Measurements from ENCODE around the gene LDLRAD4.

DNA sequence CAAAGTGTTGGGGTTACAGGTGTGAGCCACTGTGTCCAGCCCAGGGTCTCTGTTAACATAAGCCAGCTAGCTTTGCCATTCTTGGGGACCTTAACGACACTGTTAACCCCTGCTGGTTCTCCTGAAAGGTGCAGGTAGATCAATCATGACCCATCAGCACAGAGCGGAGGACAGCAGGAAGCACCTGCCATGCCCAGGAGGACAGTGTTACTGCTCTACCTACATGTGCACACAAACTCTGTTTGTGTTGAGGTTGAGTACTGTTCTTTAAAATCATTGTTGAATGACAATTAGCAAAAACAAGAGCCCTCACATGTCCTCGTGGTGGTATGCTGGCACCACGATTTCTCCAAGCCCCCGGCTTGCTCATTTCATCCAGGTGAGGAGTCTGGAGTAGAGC lies 386.9 kb downstream of the LDLRAD4 start:
- TF ChIP-seq, protein P1, sequence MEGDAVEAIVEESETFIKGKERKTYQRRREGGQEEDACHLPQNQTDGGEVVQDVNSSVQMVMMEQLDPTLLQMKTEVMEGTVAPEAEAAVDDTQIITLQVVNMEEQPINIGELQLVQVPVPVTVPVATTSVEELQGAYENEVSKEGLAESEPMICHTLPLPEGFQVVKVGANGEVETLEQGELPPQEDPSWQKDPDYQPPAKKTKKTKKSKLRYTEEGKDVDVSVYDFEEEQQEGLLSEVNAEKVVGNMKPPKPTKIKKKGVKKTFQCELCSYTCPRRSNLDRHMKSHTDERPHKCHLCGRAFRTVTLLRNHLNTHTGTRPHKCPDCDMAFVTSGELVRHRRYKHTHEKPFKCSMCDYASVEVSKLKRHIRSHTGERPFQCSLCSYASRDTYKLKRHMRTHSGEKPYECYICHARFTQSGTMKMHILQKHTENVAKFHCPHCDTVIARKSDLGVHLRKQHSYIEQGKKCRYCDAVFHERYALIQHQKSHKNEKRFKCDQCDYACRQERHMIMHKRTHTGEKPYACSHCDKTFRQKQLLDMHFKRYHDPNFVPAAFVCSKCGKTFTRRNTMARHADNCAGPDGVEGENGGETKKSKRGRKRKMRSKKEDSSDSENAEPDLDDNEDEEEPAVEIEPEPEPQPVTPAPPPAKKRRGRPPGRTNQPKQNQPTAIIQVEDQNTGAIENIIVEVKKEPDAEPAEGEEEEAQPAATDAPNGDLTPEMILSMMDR (IDR thresholded peaks at IDR 0.05): no peak
- TF ChIP-seq POLR2A (IDR thresholded peaks at IDR 0.05) (no peak), EP300 (IDR thresholded peaks at IDR 0.05) (no peak), POLR2AphosphoS5 (IDR thresholded peaks at IDR 0.05) (no peak)

Measured in upper lobe of left lung (tissue), 4 donors.